HG03469 (cell line): Measurements from ENCODE around the gene MFSD1.
"Not testable (repeated sequence)": the region's sequence is repeated elsewhere in the genome, so short reads cannot be mapped to it uniquely, and the experiment has no call there.

ENCODE experiments used
- ATAC-seq: cut with Tn5 transposase; IDR thresholded peaks from one replicate; pipeline ENCODE4 v1.9.1; 2021; ENCODE audit warnings: mild to moderate bottlenecking, moderate library complexity, moderate number of reproducible peaks; ENCODE audit not compliant: unreplicated experiment

The MFSD1 gene

GRCh38 chr3:158775426-158776410, 26.1 kb upstream of the MFSD1 start:
- peak; percentile 44 for ATAC-seq

- no peak for ATAC-seq
These were observed 25.3 kb upstream of the MFSD1 start for GRCh38 chr3:158776531-158776930.

GRCh38 chr3:158777161-158777873, 24.5 kb upstream of the MFSD1 start:
- ATAC-seq: no peak

GRCh38 chr3:158780766-158781165, 21.1 kb upstream of the MFSD1 start:
- ATAC-seq: no peak

- no peak for ATAC-seq
These were observed 20.7 kb upstream of the MFSD1 start for GRCh38 chr3:158781191-158781590.

- no peak for ATAC-seq
These were observed 20.0 kb upstream of the MFSD1 start for GRCh38 chr3:158781849-158782248.

GRCh38 chr3:158782283-158782989, 19.4 kb upstream of the MFSD1 start:
- ATAC-seq: no peak

GRCh38 chr3:158783051-158783450, 18.8 kb upstream of the MFSD1 start:
- no peak for ATAC-seq

- no peak for ATAC-seq
These were observed 15.9 kb upstream of the MFSD1 start for GRCh38 chr3:158785972-158786371.

GRCh38 chr3:158788446-158788845, 13.4 kb upstream of the MFSD1 start:
- no peak for ATAC-seq

- no peak for ATAC-seq
These were observed 12.3 kb upstream of the MFSD1 start for GRCh38 chr3:158789592-158789991.

- peak; percentile 67 for ATAC-seq
These were observed 10.8 kb upstream of the MFSD1 start for GRCh38 chr3:158790901-158791589.

- ATAC-seq: not testable (repeated sequence)
These were observed 10.3 kb upstream of the MFSD1 start for GRCh38 chr3:158791590-158791920.

- ATAC-seq: no peak
These were observed 9.1 kb upstream of the MFSD1 start for GRCh38 chr3:158792709-158793108.

- ATAC-seq: no peak
These were observed 7.6 kb upstream of the MFSD1 start for GRCh38 chr3:158794206-158794605.

GRCh38 chr3:158794936-158795518, 6.8 kb upstream of the MFSD1 start:
- ATAC-seq: peak; percentile 57

- no peak for ATAC-seq
These were observed 653 bp upstream of the MFSD1 start for GRCh38 chr3:158801201-158801600.

GRCh38 chr3:158802409-158803268, 785 bp downstream of the MFSD1 start:
- peak; percentile 10 for ATAC-seq

GRCh38 chr3:158804441-158804840, 2.6 kb downstream of the MFSD1 start:
- ATAC-seq: no peak
